Ovary (tissue), 3 donors: ENCODE data around the gene RPS27.

Experiments
- CTCF ChIP-seq, 3 donors: fragments of 450-650 bp in 2 of 3; fragments of 200-600 bp in 1 of 3; IDR thresholded peaks; one replicate each; pipeline versions ENCODE4 v1.5.1 to v1.8.0; 2016 to 2022; ENCODE audit warnings: antibody characterized with exemption in 3 of 3, mild to moderate bottlenecking in 1 of 3
- EP300 ChIP-seq: sonication (generic); formaldehyde crosslinking; IDR thresholded peaks from one replicate; pipeline ENCODE4 v1.6.1; 2017; ENCODE audit warnings: antibody characterized with exemption
- POLR2A ChIP-seq: fragments of 450-650 bp; IDR thresholded peaks from one replicate; pipeline ENCODE4 v1.6.1; 2017; ENCODE audit warnings: antibody characterized with exemption, mild to moderate bottlenecking, moderate library complexity
- donor health status: DM: no; HTN: no; CAD: no.

GRCh38 chr1:153990468-153991150 is at the start of gene RPS27:
- TF ChIP-seq POLR2A, result peak; percentile 99
- no peak for TF ChIP-seq CTCF (IDR thresholded peaks at IDR 0.05)
- peak; percentile 86 for TF ChIP-seq EP300
